K562 (cell line): ENCODE data around the gene DNALI1. TPM values are rescaled to one million over a fixed set of nuclear protein-coding genes. Genes with fewer than 3 reads are reported as not detected.
A peak's percentile ranks its signal among the peaks of the same experiment; 100 is the strongest.

Experiments
- ATF3 ChIP-seq, 2 experiments: fragments of 450-650 bp in 1 of 2; sonication (generic) in 1 of 2; formaldehyde crosslinking in 1 of 2; IDR thresholded peaks in 1 of 2; conservative IDR thresholded peaks in 1 of 2; 2 replicates each; pipeline versions ENCODE4 v1.6.1 to v1.8.1; 2016 to 2023; ENCODE audit warnings: mild to moderate bottlenecking in 2 of 2, moderate library complexity in 2 of 2, inconsistent platforms in 1 of 2, missing genetic modification reagents in 1 of 2
- MGA ChIP-seq: fragments of 450-650 bp; IDR thresholded peaks from 2 replicates; pipeline ENCODE4 v1.6.1; 2016; ENCODE audit warnings: mild to moderate bottlenecking, moderate library complexity
- MTA1 ChIP-seq: fragments of 450-650 bp; IDR thresholded peaks from 2 replicates; pipeline ENCODE4 v1.6.1; 2017; ENCODE audit warnings: borderline replicate concordance
- NFE2 ChIP-seq: IDR thresholded peaks from 2 replicates; pipeline ENCODE4 v1.6.1; 2014; ENCODE audit warnings: antibody characterized with exemption, low read depth
- SPI1 ChIP-seq: IDR thresholded peaks from 2 replicates; pipeline ENCODE4 v1.6.1; 2011; ENCODE audit warnings: low read depth, low read length, control low read depth, borderline replicate concordance
- ZKSCAN1 ChIP-seq: fragments of 150-350 bp; IDR thresholded peaks from 2 replicates; pipeline ENCODE4 v1.6.1; 2016; ENCODE audit warnings: low read depth, low read length
- ZNF655 ChIP-seq: fragments of 250-450 bp; sonication (Bioruptor Pico); IDR thresholded peaks from 2 replicates; pipeline ENCODE4 v1.5.0; 2021
- polyA plus RNA-seq, 8 experiments: library from polyadenylated mRNA; depleted of rRNA in 4 of 8; stranded (reverse) in 5 of 8; unstranded in 3 of 8; fragments of >200 nt; fragmentation: Nextera tagmentation in 2 of 8; fragmentation: Illumina TruSeq in 1 of 8; extraction: Ambion mirVana in 2 of 8; extraction: Trizol in 1 of 8; gene quantifications; 2 replicates each; pipeline versions ENCODE4 v1.2.1 to v1.2.3, GENCODE V29; 2011 to 2014; ENCODE audit warnings: inconsistent platforms in 1 of 8, missing spikeins in 1 of 8
- total RNA-seq, 7 experiments: library from RNA; depleted of rRNA in 6 of 7; stranded (reverse); fragments of >200 nt in 6 of 7; fragmentation: Illumina TruSeq in 2 of 7; extraction: Trizol in 2 of 7; gene quantifications; 2 replicates each; pipeline versions ENCODE4 v1.2.1 to v1.2.3, GENCODE V29; 2011 to 2021; ENCODE audit warnings: low replicate concordance in 1 of 7

Gene DNALI1
- total and polyA plus RNA-seq, 9 of the 15 experiments (the other 6 are each of a cell fraction or from before 2014, with no cell fraction given): 0.87 to 5.6 (median 1.2) TPM

GRCh38 chr1:37602750-37603694 is 46.3 kb downstream of the DNALI1 start (continued):
- TF ChIP-seq MGA: 0 out of 2 replicates have a peak, but pooled peaks have one; percentile 8
- no peak for TF ChIP-seq MTA1
- no peak for TF ChIP-seq ATF3 (IDR thresholded peaks at IDR 0.05)
- TF ChIP-seq ATF3 (CRISPR knock-in tag; conservative IDR thresholded peaks at IDR 0.05): no peak
- no peak for TF ChIP-seq SPI1
- TF ChIP-seq NFE2: no peak
- TF ChIP-seq ZNF655: no peak
- no peak for TF ChIP-seq ZKSCAN1
